Measurements from ENCODE around the gene DCP1A. TPM values are rescaled to one million over a fixed set of nuclear protein-coding genes. Genes with fewer than 3 reads are reported as not detected.

The DCP1A gene
- polyA plus RNA-seq, 1 experiment: 34.0 TPM

DNA sequence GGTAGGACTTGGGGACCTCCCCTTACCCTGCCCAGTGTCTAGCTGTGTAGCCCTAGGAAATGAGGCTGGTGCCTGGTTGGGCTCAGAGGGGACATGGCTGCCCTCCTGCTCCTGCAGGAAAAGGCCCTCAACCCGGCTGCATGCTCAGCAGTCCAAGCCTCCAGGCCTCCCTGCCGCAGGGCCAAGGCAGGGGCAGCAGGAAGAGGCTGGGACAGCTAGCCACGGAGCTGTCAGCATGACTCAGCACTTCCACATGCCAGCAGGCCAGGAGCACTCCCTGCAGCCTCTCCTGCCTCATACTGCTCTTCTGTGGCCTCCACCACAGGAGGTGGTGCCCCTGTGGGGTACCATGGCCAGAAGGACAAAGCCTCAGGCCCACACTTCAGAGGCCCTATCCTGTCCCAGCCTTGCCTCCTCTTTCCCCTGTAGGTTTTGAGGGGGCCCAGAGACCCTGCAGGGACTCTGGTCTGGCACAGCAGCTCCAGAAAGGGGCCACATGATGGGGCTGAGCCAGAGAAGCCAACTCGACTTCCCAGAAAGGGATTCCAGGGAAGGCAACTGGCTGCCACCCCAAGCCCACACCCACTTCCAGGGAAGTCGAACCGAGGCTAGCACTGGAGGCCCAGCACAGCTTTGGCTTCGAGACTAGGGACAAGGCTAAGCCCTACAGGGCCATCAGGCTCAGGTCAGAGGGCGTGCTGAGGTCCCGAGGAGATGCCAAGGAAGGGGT lies 111.1 kb downstream of the DCP1A start:
- TF ChIP-seq, protein P1, sequence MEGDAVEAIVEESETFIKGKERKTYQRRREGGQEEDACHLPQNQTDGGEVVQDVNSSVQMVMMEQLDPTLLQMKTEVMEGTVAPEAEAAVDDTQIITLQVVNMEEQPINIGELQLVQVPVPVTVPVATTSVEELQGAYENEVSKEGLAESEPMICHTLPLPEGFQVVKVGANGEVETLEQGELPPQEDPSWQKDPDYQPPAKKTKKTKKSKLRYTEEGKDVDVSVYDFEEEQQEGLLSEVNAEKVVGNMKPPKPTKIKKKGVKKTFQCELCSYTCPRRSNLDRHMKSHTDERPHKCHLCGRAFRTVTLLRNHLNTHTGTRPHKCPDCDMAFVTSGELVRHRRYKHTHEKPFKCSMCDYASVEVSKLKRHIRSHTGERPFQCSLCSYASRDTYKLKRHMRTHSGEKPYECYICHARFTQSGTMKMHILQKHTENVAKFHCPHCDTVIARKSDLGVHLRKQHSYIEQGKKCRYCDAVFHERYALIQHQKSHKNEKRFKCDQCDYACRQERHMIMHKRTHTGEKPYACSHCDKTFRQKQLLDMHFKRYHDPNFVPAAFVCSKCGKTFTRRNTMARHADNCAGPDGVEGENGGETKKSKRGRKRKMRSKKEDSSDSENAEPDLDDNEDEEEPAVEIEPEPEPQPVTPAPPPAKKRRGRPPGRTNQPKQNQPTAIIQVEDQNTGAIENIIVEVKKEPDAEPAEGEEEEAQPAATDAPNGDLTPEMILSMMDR (IDR thresholded peaks at IDR 0.05; ENCODE audit: insufficient read depth, low read depth, low read length): no peak
- peak; percentile 48 for DNase-seq (ENCODE audit: low read depth)
- CTCF ChIA-PET: interaction anchor here (0.6 to 2.6 kb wide), 3 partner anchors 16 to 109 kb away, joined by 3 to 12 read pairs (median 6); no protein-coding TSS in a partner anchor
- Histone ChIP-seq H3K27me3 (ENCODE audit: control insufficient read depth, insufficient read depth, low read length) (no peaks in the 10 kb centered on the region), H3K4me3 (ENCODE audit: low read depth, low read length) (no peak overlapping the region), H3K36me3 (ENCODE audit: control insufficient read depth, insufficient read depth, low read length) (peaks cover 70% of the 10 kb centered on the region)
- POLR2A ChIA-PET: no interaction called here

DNA sequence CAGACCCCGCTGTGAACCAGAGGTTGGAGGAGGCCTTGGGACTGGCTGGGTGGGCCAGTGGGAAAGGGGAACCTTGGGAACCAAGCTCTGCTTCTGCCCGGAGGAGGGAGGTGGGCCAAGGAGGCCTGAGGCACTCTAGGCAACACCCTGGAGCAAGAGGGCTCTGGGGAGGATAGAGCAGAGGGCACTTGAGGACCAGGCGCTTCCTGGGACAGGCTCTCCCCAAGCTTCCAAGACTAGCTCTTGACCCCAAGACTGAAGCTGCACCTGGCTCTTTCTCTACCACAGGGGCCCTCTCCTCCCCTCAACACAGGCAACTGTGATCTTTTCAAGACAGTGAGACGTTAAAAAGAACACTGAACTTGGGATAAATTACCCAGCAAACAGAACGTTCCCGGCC lies 111.8 kb downstream of the DCP1A start:
- ChIA-PET POLR2A (no interaction called here), CTCF (interaction anchor here (1.5 to 2.6 kb wide), 2 partner anchors 15 to 103 kb away, joined by 5 to 12 read pairs; no protein-coding TSS in a partner anchor)
- Histone ChIP-seq H3K4me3 (ENCODE audit: low read depth, low read length) (no peak overlapping the region), H3K27me3 (ENCODE audit: control insufficient read depth, insufficient read depth, low read length) (no peaks in the 10 kb centered on the region), H3K36me3 (ENCODE audit: control insufficient read depth, insufficient read depth, low read length) (peaks cover 70% of the 10 kb centered on the region)
- TF ChIP-seq, protein P1 (IDR thresholded peaks at IDR 0.05; ENCODE audit: insufficient read depth, low read depth, low read length): no peak
- no peak for DNase-seq (ENCODE audit: low read depth)

DNA sequence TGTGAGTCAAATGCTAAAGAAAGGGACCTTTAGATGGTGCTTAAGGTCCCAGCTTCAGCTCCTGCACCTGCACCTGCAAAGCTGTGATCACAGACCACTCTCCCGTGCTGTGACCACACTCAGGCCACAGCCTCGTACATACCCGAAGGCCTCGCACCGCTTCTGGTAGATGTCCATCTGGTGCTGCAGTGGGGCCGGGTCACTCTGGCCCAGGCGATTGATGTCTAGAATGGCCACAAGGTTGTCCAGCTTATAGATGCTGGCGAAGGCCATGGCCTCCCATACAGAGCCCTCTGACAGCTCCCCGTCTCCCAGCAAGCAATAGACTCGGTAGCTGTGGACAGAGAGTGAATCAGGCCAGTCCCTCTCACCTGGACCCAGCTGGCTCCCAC lies 112.5 kb downstream of the DCP1A start:
- Histone ChIP-seq H3K4me3 (ENCODE audit: low read depth, low read length) (no peak overlapping the region), H3K36me3 (ENCODE audit: control insufficient read depth, insufficient read depth, low read length) (peaks cover 70% of the 10 kb centered on the region), H3K27me3 (ENCODE audit: control insufficient read depth, insufficient read depth, low read length) (no peaks in the 10 kb centered on the region)
- no peak for DNase-seq (ENCODE audit: low read depth)
- ChIA-PET POLR2A (no interaction called here), CTCF (interaction anchor here (1.5 to 2.6 kb wide), 2 partner anchors 14 to 103 kb away, joined by 5 to 12 read pairs; no protein-coding TSS in a partner anchor)
- TF ChIP-seq, protein P1 (IDR thresholded peaks at IDR 0.05; ENCODE audit: insufficient read depth, low read depth, low read length): no peak

DNA sequence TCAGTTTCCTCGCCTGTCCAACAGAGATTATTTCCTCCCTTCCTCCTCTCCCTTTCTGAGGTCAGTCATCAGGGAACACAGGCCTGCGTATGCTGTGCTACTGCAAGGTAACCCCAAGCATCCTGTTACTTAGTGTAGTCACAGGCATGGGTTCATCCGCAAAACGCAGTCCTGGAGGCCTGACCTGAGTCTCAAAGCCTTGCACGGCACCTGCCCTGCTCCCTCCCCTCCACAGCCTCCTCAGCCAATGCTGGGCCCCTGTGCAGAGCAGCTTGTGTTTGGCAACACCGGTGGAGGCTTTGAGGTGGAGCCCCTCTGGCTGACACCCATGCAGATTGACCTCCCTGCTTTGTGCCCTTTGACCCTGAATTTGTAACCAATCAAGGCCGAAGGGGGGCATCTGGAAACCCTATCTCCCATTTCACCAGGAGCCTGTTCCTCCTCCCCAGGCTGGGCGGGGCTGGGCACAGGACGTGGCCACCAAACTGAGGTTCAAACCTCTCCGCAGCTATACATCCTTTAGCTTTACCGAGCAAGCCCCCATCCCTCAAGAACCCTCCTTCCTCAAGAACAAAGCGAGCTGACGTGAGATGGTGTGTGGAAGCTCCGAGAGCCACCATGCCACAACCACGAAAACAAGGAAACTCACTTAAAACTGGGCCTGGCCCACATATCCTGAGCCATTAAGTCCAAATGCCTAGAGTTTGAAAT lies 113.1 kb downstream of the DCP1A start:
- no peak for DNase-seq (ENCODE audit: low read depth)
- CTCF ChIA-PET: interaction anchor here (1.0 to 2.6 kb wide), 4 partner anchors 14 to 102 kb away, joined by 3 to 12 read pairs (median 4); no protein-coding TSS in a partner anchor
- Histone ChIP-seq H3K4me3 (ENCODE audit: low read depth, low read length) (no peak overlapping the region), H3K36me3 (ENCODE audit: control insufficient read depth, insufficient read depth, low read length) (peaks cover 71% of the 10 kb centered on the region), H3K27me3 (ENCODE audit: control insufficient read depth, insufficient read depth, low read length) (no peaks in the 10 kb centered on the region)
- POLR2A ChIA-PET: no interaction called here
- TF ChIP-seq, protein P1 (IDR thresholded peaks at IDR 0.05; ENCODE audit: insufficient read depth, low read depth, low read length): no peak

Small RNA genes within 50 kb of the gene (small RNA-seq; reads per million reads assigned to genes)
- gene RF00019 (ENCODE audit: insufficient read length, low read depth, low replicate concordance): not detected
- not detected for gene RF00212 (ENCODE audit: insufficient read length, low read depth, low replicate concordance)
- gene RF00568 (ENCODE audit: insufficient read length, low read depth, low replicate concordance): not detected

Other genes starting within 250 kb of the DCP1A start
- gene RFT1, start 217.1 kb downstream of the DCP1A start, polyA plus RNA-seq (2011; rRNA removed): 27.9 and 33.5 TPM in 2 replicates
- gene PRKCD, start 186.3 kb downstream of the DCP1A start, polyA plus RNA-seq (2011; rRNA removed): 24.2 and 33.5 TPM in 2 replicates
- 216 and 305 TPM in 2 replicates for gene TKT, start 91.5 kb downstream of the DCP1A start, polyA plus RNA-seq (2011; rRNA removed)
- 0.15 and 0.18 TPM in 2 replicates for gene CACNA1D, start 147.1 kb upstream of the DCP1A start, polyA plus RNA-seq (2011; rRNA removed)